GM18498 (cell line): Measurements from ENCODE around the gene LDLRAD4.
"Not testable (repeated sequence)": the region's sequence is repeated elsewhere in the genome, so short reads cannot be mapped to it uniquely, and the experiment has no call there.

ENCODE experiments used
- ATAC-seq: cut with Tn5 transposase; IDR thresholded peaks from one replicate; pipeline ENCODE4 v1.9.1; 2021; ENCODE audit warnings: mild to moderate bottlenecking, moderate library complexity; ENCODE audit not compliant: unreplicated experiment

Gene LDLRAD4

DNA sequence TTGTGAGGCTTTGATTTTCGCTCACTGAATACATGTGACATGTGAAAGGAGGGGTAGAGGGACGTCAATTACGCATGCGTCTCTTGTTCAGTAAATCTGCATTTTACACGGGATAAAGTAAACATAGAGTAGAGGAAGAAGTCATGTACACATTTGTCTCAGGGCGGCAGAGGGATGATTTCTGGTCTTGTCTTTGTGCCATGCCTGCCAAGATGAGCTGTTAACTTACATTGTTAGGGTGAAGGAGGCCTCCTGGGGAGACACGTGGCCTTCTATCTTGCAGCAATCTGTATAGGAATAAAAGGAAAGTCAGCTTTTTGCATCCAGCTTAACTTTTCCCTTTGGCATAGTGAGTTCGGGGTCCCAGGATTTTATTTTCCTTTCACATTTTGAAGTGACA, 106.3 kb downstream of the LDLRAD4 start:
- ATAC-seq = no peak

DNA sequence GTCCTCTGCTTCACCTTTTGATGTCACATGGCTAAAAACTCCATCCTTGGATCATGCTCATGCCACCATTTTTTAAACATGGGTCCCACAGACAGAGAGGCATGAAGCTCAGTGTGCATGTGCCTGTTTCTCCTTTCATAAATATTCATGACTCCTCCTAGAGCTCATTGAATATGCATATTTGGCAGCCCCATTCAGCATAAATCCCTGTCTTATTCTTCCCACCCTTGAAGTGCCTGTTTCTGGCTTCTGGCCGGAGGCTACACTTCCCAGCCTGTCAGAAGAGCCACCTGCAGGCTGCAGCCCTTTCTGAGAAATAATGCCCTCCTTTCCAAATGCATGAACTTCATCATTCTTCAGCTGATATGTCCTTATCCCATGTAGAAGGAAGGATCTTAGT, 109.7 kb downstream of the LDLRAD4 start:
- no peak for ATAC-seq

DNA sequence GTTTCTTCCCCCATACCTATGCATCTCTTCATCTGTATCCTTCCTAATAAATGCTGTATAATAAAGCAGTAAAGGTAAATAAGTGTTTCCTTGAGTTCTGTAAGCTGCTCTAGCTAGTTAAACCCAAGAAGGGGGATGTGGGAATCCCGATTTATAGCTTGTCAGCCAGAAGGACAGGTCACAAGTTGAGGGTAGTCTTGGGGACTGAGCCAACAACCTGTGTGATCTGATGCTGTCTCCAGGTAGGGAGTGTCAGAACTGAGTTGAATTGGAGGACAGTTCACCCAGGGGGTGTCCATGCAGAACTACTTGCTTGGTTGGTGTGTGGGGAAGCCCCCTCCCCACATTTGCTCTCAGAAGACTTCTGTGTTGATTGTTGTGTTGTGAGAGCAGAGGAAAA, 112.4 kb downstream of the LDLRAD4 start:
- ATAC-seq = no peak

DNA sequence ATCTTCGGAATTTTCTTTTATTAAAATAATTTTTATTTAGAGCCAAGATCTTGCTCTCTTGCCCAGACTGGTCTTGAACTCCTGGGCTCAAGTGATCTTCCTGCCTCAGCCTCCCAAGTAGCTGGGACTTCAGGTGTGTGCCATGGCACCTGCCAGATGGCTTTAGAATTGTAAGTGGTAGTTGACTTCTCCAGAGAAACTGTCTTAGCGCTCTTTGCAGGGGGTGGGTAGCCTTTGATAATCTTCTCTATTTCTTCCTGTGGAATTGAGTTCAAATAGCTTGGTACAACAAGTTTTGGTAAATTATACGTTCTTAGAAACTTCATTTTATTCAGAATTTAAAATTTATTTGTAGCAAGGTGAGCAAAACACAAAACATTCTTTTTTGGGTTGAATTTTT, 113.3 kb downstream of the LDLRAD4 start:
- no peak for ATAC-seq

DNA sequence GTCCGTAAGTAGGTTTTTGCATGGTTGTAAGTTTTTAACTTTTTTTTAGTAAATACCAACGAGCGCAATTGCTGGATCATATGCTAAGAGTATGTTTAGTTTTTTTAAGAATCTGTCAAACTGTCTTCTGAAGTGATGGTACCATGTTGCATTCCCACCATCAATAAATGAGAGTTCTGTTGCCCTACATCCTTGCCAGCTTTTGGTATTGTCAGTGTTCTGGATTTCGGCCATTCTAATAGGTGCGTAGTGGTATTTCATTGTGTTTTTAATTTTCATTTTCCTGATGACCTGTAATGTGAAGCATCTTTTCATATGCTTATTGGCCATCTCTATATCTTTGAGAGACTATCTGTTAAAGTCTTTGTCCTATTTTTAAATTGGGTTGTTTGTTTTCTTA, 114.3 kb downstream of the LDLRAD4 start:
- ATAC-seq = no peak

DNA sequence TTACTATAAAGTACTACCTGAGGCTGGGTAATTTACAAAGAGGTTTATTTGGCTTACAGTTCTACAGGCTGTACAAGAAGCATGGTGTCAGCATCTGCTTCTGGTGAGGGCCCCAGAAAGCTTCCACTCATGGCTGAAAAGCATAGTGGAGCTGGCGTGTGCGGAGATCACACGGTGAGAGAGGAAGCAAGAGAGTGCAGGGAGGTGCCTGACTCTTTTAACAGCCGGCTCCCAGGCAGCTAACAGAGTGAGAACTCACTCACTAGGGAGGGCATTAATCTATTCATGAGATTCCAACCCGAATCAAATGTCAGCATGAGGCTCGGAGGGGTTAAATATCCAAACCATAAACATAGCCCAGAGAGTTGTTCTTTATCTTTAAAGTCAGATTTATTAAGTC, 117.3 kb downstream of the LDLRAD4 start:
- ATAC-seq = no peak

DNA sequence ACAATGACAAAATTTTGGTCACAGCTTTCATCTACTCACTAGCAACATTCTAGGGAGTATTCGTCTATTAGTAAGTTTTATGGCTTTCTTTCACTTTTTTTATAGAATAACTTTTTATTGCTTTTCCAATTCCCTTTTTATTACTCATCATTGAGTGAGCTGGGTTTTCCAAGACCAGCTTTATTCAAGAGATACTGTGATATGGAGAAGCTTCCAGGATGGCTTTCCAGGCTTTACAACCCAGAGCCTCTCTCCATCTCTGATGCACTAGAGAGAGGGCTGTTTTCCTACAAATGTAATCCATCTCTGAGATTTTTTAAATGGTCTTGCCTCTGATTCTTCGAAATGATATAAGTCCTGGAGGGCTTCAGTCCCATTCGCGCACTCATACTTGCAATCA, 118.3 kb downstream of the LDLRAD4 start:
- ATAC-seq = no peak

DNA sequence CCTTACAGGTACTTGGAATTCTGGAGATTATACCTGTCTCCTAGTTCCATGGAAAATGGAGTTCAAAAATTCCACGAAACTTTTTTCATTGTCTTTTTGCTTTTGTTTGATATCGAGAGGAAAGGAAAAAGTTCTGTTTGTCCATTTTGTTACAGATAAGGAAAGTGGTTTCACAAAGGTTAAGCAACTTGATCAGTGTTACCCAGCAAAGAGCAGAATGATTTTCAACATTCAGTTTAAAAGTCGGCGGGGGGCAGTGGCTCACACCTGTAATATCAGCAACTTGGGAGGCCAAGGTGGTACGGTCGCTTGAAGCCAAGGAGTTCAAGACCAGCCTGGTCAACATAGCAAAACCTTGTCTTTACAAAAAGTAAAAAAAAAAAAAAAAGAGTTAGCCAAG, 118.8 kb downstream of the LDLRAD4 start:
- ATAC-seq = no peak

DNA sequence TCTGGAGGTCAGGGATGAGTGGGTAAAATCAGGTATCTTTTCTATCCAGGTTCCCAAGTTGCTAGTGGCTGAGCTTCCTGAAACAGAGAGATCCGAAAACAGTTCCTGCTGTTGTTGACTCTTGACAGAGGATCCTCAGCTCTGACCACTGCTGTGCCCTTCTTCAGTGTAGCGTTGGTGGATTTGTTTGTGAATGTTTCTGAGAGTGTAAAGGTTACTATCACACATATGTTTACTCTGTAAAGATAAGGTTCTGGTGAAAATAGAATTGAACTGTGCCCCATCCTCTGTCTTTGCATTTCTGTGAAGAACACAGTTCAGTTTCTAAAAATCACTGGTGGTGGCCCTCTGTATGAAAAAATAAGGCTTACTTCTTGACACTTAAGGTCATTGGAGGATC, 119.8 kb downstream of the LDLRAD4 start:
- ATAC-seq = no peak

DNA sequence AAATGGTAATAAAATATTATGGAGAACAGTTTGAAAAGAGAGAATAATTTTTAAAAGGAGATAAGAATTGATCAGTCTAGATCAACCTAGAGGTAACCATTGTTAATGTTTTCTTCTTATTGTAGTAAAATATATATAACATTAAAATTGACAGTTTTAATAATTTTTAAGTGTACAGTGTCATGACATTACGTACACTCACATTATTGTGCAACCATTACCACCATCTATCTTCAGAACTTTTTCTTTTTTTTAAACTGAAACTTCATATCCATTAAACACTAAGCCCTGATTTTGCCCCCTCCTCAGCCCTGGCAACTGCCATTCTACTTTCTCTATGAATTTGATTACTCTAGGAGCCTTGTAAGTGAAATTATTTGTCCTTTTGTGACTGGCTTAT, 121.1 kb downstream of the LDLRAD4 start:
- no peak for ATAC-seq

DNA sequence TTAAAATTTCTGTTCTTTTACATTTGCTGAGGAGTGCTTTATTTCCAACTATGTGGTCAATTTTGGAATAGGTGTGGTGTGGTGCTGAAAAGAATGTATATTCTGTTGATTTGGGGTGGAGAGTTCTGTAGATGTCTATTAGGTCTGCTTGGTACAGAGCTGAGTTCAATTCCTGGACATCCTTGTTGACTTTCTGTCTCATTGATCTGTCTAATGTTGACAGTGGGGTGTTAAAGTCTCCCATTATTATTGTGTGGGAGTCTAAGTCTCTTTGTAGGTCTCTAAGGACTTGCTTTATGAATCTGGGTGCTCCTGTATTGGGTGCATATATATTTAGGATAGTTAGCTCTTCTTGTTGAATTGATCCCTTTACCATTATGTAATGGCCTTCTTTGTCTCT, 127.9 kb downstream of the LDLRAD4 start:
- not testable (repeated sequence) for ATAC-seq

DNA sequence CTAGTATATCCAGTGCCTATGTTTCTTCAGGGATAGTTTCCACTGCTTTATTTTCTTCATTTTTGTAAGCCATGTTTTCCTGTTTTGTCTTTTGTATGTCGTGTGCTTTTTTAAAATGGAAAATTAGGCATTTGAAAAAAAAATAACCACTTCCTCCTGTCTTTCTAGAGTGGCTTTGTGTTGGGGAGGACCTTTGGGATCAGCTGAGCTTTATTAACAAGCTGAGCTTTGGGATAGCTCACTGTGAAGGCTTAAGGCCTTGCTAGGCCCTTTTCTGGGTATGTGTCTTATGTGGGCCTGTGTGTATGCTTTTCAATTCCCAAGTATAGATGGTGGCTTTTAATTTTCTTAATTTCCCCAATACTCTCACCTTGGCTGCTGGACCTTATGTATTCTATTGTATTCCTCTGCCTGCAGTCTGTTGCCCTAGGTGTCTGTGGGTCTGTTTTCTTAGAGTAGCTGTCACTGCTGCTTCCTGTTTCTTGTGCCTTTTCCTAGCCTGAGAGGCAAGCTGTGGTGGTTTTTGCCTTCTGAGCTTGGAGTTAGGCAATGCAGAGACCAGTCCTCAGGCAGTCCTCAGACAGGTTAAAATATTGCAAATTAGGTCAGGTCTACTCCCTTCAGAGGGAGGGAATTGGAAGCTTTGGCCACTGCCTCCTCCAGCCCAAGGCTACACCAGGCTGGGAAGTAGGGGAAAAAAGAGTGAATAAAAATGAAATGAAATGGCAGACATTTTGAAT, 134.7 kb downstream of the LDLRAD4 start:
- ATAC-seq = no peak

DNA sequence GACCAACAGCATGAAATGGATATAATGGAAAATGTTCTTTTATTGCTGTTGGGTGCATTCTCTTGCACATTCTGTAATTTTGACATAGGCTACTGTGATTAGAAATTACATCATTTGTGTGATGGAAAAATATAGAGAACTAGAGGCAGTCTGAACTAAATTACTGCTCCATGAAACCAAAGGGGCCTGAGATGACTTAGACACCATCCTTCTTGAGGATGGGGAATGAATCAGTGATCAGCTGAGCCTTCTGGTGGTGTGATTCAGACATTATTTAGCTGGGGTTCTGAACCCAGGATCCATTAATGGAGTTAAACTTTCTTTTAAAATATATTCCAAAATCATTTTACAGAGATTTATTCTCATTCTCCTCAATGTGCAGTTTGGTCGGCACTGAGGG, 135.8 kb downstream of the LDLRAD4 start:
- no peak for ATAC-seq

DNA sequence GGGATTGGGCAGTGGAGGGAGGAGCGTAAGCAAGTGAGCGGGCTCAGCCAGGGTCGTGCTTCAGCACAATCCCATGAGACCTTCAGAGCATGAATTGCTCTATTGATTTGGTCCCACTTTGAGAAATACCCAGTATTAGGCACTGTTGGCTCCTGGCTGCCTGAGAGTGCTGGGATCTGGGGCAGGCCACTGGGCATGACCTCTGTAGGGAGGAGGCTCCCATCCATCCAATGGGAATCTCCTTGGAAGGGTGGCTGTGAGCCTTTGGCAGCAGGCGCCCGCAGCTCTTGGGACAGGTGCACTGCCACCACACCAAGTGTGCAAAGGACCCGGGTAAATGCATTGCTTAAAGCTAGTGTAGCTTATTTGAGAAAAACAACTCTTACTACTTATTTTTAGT, 137.5 kb downstream of the LDLRAD4 start:
- no peak for ATAC-seq

DNA sequence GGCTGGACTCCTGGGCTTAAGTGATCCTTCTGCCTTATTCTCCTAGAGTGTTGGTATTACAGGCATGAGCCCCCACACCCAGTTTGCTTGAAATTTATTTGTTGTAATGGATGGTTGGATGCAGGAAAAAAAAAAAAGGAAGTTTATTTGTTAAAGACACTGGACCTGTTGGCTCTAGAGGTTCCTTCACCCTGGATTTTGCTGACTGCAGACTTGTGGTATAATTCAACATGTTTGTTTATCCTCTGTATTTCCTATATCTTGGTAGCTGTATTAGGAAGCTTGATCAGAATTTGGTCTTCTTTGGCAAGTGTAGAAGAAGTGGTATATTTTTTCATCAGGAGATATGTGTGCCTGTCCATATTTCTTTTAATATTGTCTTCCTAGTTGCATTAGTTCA, 138.7 kb downstream of the LDLRAD4 start:
- ATAC-seq = no peak

DNA sequence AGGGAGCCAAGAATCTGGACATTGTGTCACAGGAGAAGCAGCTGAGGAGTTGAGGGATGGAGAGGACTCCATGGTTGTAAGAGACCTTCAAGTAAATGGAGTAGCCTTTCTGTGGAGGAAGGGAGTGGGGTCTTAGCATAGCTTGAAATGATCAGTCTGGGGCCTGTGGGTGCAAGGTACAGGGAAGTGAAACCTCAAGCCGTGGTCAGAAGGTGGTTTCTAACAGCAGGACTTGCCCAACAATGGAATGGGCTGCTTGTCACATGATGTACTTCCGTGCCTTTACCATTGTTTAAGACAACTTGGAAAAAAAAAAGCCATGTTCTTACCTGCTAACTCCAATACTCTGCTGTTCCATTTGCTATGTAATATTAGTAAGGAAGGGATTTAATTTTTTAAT, 140.7 kb downstream of the LDLRAD4 start:
- peak; percentile 65 for ATAC-seq

DNA sequence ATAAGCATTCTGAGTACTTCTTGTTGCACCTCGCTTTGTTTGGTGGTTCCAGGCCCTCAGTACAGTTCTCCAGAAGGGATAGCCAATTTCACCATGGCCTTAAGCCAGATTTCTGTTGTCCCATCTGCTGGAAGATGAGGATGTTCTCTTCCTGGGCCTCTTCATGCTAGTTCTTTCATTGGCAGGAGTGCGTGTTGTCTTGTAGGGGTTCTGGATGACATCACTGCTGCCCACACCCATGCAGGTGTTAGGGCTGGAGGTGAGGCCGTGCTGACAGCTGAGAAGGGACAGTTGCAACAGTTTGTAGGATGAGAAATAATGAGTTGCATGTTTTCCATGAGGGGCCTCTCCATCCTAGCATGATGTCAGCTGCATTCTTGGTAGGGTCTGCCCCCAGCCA, 142.9 kb downstream of the LDLRAD4 start:
- no peak for ATAC-seq

DNA sequence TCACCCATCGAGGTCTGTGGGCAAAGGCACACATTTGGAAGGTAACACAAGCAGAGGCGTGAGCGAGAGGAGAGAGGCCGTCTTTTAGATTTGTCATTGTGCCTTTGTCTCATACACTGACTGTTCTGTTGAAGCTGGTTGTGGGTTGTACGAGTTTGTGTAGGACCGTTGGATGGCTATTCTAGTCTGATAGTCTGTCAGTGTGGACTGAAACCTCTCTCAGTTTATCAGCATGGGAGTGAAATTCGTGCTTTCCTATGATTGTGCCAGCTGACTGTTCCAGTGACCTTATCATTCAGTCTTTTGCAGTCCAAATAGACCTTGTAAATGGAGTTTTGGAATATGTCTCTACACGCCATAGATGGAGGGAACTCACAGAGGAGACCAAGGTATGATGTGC, 143.5 kb downstream of the LDLRAD4 start:
- ATAC-seq = no peak

DNA sequence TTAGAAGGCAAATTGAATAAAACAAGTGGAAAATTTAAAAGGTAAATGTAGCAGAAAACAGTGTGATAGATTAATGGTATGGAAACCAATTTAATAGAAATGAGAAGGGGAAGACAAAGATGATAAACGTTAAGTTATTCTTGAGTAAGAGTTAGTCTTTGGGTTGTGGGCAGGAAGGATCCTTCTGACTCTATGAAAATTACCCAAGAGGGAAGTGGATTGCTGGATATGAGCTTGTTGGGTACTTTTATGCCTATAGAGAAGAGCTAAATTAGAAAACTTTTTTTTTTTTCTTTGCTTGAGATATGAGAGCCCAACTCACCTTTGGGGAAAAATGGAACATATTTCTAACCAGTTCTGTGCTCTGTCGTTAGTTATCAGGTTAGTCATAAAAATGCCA, 144.0 kb downstream of the LDLRAD4 start:
- no peak for ATAC-seq

DNA sequence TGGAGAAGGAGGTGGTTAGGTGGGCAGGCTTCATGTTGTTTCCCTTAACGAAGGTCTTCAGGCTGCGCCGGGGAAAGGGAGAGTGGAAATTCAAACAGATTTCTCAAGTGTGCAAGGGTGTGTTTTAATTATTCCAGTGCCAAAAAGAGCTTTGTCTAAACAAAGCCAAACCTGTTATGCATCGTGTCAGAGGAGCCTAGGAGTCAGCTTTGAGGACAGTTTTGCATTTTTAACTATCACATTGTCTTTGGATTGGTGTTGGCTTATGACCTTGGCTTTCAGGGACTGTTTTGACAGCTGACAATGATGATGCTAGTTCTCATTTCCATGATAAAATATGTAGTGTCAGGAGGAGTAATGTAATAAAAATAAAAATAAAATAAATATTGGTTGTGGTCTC, 144.8 kb downstream of the LDLRAD4 start:
- no peak for ATAC-seq

DNA sequence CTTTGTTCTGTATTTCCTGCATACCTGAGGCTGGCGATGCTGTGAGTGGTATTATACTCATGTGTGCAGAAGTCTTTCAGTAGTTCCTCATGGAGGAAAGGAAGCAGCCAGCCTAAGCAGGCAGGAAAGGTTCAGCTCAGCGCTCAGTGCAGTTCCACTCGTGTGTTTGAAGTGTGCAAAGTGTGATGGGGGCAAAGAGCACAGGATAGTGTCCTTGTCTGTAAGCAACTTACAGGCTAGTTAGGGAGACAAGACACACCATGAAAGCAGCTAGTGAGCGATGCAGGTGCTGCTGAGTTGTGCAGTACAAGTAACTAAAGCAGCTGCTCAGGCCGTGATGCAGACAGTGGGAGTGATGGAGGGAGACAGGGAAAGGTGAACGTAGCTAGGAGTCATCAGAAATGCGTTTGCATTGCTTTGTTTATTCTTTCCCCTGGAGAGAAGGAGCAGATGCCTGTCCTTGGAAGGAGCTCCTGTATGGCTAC, 146.2 kb downstream of the LDLRAD4 start:
- no peak for ATAC-seq

DNA sequence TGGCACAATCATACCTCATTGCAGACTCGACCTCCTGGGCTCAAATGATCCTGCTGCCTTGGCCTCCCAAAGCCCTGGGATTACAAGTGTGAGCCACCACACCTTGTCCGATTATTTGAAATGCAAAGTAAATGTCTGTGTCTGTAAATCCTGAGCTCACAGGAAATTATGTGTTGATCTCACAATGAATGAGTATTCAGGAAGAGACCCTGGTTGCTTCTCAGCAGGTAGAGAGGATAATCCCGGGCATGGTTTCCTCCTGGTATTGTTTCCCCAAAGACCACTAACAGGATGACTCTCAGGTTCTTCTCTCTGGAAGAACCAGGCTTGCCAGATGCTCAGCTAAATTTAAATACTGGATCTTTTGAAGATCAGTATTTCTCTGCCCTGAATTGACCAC, 147.6 kb downstream of the LDLRAD4 start:
- ATAC-seq = no peak

DNA sequence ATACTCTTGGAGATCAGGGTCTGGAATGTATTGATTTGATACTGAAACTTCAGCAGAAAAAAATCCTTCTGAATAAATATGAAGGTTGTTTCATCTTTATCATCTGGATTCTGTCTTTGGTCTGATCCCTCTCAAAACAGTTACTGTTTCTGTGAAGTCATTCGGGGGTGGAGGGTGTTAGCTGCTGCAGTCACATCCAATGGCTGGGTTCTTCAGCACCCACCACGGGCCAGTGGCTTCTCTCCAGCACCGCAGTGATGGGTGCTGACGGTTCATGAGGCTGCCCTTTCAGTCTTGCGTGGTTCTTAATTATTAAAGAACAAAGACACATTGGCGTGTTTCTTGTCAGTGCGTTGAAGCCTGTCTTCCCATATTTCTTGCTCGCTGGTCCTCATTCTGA, 148.0 kb downstream of the LDLRAD4 start:
- ATAC-seq = no peak
